Measurements from ENCODE around the gene NOCT. TPM values are rescaled to one million over a fixed set of nuclear protein-coding genes. Genes with fewer than 3 reads are reported as not detected.
"Not testable (repeated sequence)": the region's sequence is repeated elsewhere in the genome, so short reads cannot be mapped to it uniquely, and the experiment has no call there.

NOCT gene
- total and polyA plus RNA-seq, 10 donors, result 0.37 to 12.4 (median 4.1) TPM

- Histone ChIP-seq H3K27ac (peak overlapping the region in 2 of 8 donors; percentile 2 to 11), H3K4me1 (peaks cover 9 to 70% (median 47%) of the 10 kb centered on the region in 6 donors), H3K36me3 (peaks cover 0 to 7% (median 0%) of the 10 kb centered on the region in 6 donors), H3K27me3 (replicated peaks in 1 of 7) (no peaks in the 10 kb centered on the region), H3K9me3 (no peaks in the 10 kb centered on the region), H3K4me3 (no peak overlapping the region)
- TF ChIP-seq POLR2AphosphoS5 (IDR thresholded peaks at IDR 0.05), result no peak
- TF ChIP-seq POLR2A (IDR thresholded peaks at IDR 0.05), result no peak
- TF ChIP-seq, protein P1, sequence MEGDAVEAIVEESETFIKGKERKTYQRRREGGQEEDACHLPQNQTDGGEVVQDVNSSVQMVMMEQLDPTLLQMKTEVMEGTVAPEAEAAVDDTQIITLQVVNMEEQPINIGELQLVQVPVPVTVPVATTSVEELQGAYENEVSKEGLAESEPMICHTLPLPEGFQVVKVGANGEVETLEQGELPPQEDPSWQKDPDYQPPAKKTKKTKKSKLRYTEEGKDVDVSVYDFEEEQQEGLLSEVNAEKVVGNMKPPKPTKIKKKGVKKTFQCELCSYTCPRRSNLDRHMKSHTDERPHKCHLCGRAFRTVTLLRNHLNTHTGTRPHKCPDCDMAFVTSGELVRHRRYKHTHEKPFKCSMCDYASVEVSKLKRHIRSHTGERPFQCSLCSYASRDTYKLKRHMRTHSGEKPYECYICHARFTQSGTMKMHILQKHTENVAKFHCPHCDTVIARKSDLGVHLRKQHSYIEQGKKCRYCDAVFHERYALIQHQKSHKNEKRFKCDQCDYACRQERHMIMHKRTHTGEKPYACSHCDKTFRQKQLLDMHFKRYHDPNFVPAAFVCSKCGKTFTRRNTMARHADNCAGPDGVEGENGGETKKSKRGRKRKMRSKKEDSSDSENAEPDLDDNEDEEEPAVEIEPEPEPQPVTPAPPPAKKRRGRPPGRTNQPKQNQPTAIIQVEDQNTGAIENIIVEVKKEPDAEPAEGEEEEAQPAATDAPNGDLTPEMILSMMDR (IDR thresholded peaks at IDR 0.05 in 8 of 11, conservative IDR thresholded peaks at IDR 0.05 in 3 of 11), result no peak
- no peak for DNase-seq
- intact Hi-C loops (cut with DNase I; ENCODE audit: low total_unique reads), result no loop called here
- 36 to 66% (median 49%) methylated on average over 3 of the region's 3 CpGs for whole genome bisulfite sequencing, 5 donors
These were observed 2.3 kb downstream of the NOCT start for GRCh38 chr4:139017861-139018260.

- intact Hi-C loops (cut with DNase I; ENCODE audit: low total_unique reads), result no loop called here
- no peak for TF ChIP-seq POLR2A (IDR thresholded peaks at IDR 0.05)
- TF ChIP-seq POLR2AphosphoS5 (IDR thresholded peaks at IDR 0.05), result no peak
- TF ChIP-seq, protein P1 (IDR thresholded peaks at IDR 0.05 in 8 of 11, conservative IDR thresholded peaks at IDR 0.05 in 3 of 11), result no peak
These were observed 2.9 kb downstream of the NOCT start for GRCh38 chr4:139018501-139018900.

DNA sequence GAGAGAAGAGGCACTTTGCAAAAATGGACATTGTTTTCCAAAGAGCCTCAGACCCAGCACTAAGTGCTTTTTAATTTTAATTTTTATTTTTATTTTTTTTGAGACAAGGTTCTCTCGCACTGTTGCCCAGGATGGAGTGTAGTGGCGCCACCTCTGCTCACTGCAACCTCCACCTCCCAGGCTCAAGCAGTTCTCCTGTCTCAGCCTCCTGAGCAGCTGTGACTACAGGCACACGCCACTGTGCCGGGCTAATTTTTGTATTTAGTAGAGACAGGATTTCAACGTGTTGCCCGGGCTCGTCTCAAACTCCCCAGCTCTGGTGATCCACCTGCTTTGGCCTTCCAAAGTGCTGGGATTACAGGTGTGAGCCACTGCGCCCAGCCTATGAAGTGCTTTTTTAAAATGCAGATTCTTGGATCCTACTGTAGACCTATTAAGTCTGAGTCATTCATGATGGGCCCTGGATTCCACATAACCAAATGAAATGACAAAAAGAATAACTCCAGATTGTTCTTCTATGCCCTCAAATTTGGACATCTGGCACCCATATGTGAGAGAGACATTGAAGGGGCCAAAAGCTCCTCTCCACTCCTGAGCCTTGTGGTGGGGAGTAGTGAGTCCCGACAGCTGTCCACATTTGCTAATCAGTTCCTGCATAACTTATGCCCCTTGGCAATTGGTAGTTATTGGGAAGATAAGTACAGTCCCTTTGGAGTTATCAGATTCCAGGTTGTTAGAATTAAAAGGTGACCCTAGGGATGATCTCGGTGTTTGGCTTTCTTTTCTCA, 3.6 kb downstream of the NOCT start:
- Histone ChIP-seq H3K36me3 (peaks cover 0 to 7% (median 0%) of the 10 kb centered on the region in 6 donors), H3K27ac (peak overlapping the region in 1 of 8 donors; percentile 11), H3K4me3 (no peak overlapping the region), H3K27me3 (replicated peaks in 1 of 7) (no peaks in the 10 kb centered on the region), H3K9me3 (no peaks in the 10 kb centered on the region), H3K4me1 (peaks cover 9 to 64% (median 44%) of the 10 kb centered on the region in 6 donors)
- 75 to 92% (median 84%) methylated on average over 10 of the region's 10 CpGs for WGBS, 5 donors
- DNase-seq, result no peak
- intact Hi-C loops (cut with DNase I; ENCODE audit: low total_unique reads), result no loop called here
- TF ChIP-seq POLR2AphosphoS5 (IDR thresholded peaks at IDR 0.05), result no peak
- TF ChIP-seq, protein P1 (IDR thresholded peaks at IDR 0.05 in 8 of 11, conservative IDR thresholded peaks at IDR 0.05 in 3 of 11), result no peak
- no peak for TF ChIP-seq POLR2A (IDR thresholded peaks at IDR 0.05)

More at GRCh38 chr4:139018501-139018900, 2.9 kb downstream of the NOCT start:
- no peak for DNase-seq
- peak overlapping the region in 1 of 8 donors; percentile 11 for H3K27ac ChIP-seq
- H3K4me1 ChIP-seq, result peaks cover 9 to 70% (median 47%) of the 10 kb centered on the region in 6 donors
- H3K27me3 ChIP-seq (replicated peaks in 1 of 7), result no peaks in the 10 kb centered on the region
- H3K9me3 ChIP-seq, result no peaks in the 10 kb centered on the region
- H3K36me3 ChIP-seq, result peaks cover 0 to 7% (median 0%) of the 10 kb centered on the region in 6 donors
- H3K4me3 ChIP-seq, result no peak overlapping the region

DNA sequence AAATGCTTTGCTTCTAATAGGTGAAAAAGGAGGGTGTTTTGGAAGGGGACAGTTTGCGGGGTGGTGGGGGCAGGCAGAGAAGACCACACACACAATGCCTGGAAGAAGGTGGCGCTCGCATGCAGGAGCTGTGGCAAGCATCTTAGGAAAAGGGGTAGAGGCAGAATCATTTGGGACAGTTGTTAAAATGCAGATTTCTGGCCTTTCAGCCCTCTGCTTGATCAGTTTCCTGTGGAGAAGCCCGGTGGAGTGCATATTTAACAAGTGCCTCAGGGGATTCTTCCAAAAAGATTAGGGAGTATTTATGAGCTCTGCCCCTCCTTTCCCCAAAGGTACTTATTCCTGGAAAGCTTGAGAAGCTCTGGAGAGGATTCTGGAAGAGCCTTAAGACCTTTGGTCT, 4.8 kb downstream of the NOCT start:
- H3K27ac ChIP-seq, result no peak overlapping the region
- H3K9me3 ChIP-seq, result no peaks in the 10 kb centered on the region
- peaks cover 0 to 60% (median 33%) of the 10 kb centered on the region in 6 donors for H3K4me1 ChIP-seq
- peaks cover 0 to 7% (median 0%) of the 10 kb centered on the region in 6 donors for H3K36me3 ChIP-seq
- H3K27me3 ChIP-seq (replicated peaks in 1 of 7), result no peaks in the 10 kb centered on the region
- no peak overlapping the region for H3K4me3 ChIP-seq
- TF ChIP-seq, protein P1 (IDR thresholded peaks at IDR 0.05 in 8 of 11, conservative IDR thresholded peaks at IDR 0.05 in 3 of 11), result no peak
- TF ChIP-seq POLR2AphosphoS5 (IDR thresholded peaks at IDR 0.05) (no peak), POLR2A (IDR thresholded peaks at IDR 0.05) (no peak)
- 77 to 91% (median 84%) methylated on average over 4 of the region's 4 CpGs for WGBS, 5 donors
- intact Hi-C loops (cut with DNase I; ENCODE audit: low total_unique reads), result no loop called here
- no peak for DNase-seq

DNA sequence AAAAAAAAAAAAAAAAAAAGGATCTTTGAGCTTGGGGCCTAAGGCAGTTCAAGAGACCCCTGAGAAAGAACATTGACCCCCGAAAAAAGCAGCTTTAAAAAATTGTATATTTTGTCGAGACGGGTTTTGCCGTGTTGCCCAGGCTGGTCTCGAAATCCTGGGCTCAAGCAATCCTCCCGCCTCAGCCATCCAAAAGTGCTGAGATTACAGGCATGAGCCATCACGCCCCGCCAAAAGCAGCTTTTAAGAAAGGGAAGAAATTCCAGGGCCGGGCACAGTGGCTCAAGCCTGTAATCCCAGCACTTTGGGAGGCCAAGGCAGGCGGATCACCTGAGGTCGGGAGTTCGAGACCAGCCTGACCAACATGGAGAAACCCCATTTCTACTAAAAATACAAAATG, 5.5 kb downstream of the NOCT start:
- H3K4me3 ChIP-seq; H3K9me3 ChIP-seq; H3K27me3 ChIP-seq (replicated peaks in 1 of 7); H3K36me3 ChIP-seq; H3K27ac ChIP-seq; DNase-seq; intact Hi-C loops (cut with DNase I; ENCODE audit: low total_unique reads): not testable (repeated sequence)
- 90 to 95% (median 94%) methylated on average over 12 of the region's 12 CpGs for WGBS, 5 donors
- peaks cover 0 to 64% (median 33%) of the 10 kb centered on the region in 6 donors for H3K4me1 ChIP-seq

Measured in spleen (tissue), 11 donors.